H9 (cell line): ENCODE measurements around the gene LZTFL1. TPM values are rescaled to one million over a fixed set of nuclear protein-coding genes. Genes with fewer than 3 reads are reported as not detected.

Experiments
- DNase-seq: peaks from one replicate; pipeline ENCODE4 v3.0.0-alpha.2; 2017
- H2AFZ ChIP-seq: one replicate; pipeline ENCODE4 v1.6.1; 2013; ENCODE audit warnings: mild to moderate bottlenecking, low read length, control low read depth, moderate library complexity
- H2AK5ac ChIP-seq: 2 replicates; pipeline ENCODE4 v1.6.1; 2013; ENCODE audit warnings: low read length, control low read depth, mixed read lengths; ENCODE audit not compliant: insufficient read length
- H2BK120ac ChIP-seq: one replicate; pipeline ENCODE4 v1.6.1; 2013; ENCODE audit warnings: low read depth, mild to moderate bottlenecking, low read length, control low read depth, inconsistent platforms; ENCODE audit not compliant: poor library complexity, severe bottlenecking
- H2BK12ac ChIP-seq: 2 replicates; pipeline ENCODE4 v1.6.1; 2013; ENCODE audit warnings: low read length, control low read depth, mixed read lengths, low read depth; ENCODE audit not compliant: insufficient read length
- H2BK15ac ChIP-seq: 2 replicates; pipeline ENCODE4 v1.6.1; 2013; ENCODE audit warnings: low read depth, low read length, control low read depth
- H2BK20ac ChIP-seq: one replicate; pipeline ENCODE4 v1.6.1; 2013; ENCODE audit warnings: low read depth, mild to moderate bottlenecking, low read length, control low read depth, inconsistent platforms; ENCODE audit not compliant: poor library complexity, severe bottlenecking
- H2BK5ac ChIP-seq: 2 replicates; pipeline ENCODE4 v1.6.1; 2013; ENCODE audit warnings: low read length, control low read depth, mixed read lengths; ENCODE audit not compliant: insufficient read length
- H3K14ac ChIP-seq: 2 replicates; pipeline ENCODE4 v1.6.1; 2013; ENCODE audit warnings: low read length, control low read depth; ENCODE audit not compliant: insufficient read depth
- H3K18ac ChIP-seq: 2 replicates; pipeline ENCODE4 v1.6.1; 2013; ENCODE audit warnings: low read depth, mild to moderate bottlenecking, mixed read lengths, low read length, control low read depth; ENCODE audit not compliant: insufficient read length
- H3K23ac ChIP-seq: 2 replicates; pipeline ENCODE4 v1.6.1; 2013; ENCODE audit warnings: low read length, control low read depth, mixed read lengths, low read depth; ENCODE audit not compliant: insufficient read length
- H3K23me2 ChIP-seq: 2 replicates; pipeline ENCODE4 v1.6.1; 2013; ENCODE audit warnings: low read depth, mild to moderate bottlenecking, mixed read lengths, low read length, control low read depth; ENCODE audit not compliant: insufficient read length, poor library complexity, severe bottlenecking
- H3K27ac ChIP-seq: 2 replicates; pipeline ENCODE4 v1.5.1; 2013; ENCODE audit warnings: low read length, control low read depth, mixed read lengths, low read depth; ENCODE audit not compliant: insufficient read length
- H3K27me3 ChIP-seq: 2 replicates; pipeline ENCODE4 v1.6.1; 2013; ENCODE audit warnings: low read length, control low read depth, inconsistent platforms; ENCODE audit not compliant: insufficient read depth
- H3K4ac ChIP-seq: 2 replicates; pipeline ENCODE4 v1.6.1; 2013; ENCODE audit warnings: low read depth, mild to moderate bottlenecking, control low read depth, inconsistent platforms, low read length, moderate library complexity
- H3K4me1 ChIP-seq: 2 replicates; pipeline ENCODE4 v1.6.1; 2013; ENCODE audit warnings: low read length, control low read depth, inconsistent platforms; ENCODE audit not compliant: insufficient read depth
- H3K4me2 ChIP-seq: 2 replicates; pipeline ENCODE4 v1.6.1; 2013; ENCODE audit warnings: low read length, control low read depth, mixed read lengths; ENCODE audit not compliant: insufficient read length, insufficient read depth
- H3K56ac ChIP-seq: 2 replicates; pipeline ENCODE4 v1.6.1; 2013; ENCODE audit warnings: low read depth, mild to moderate bottlenecking, mixed read lengths, low read length, control low read depth; ENCODE audit not compliant: insufficient read length
- H3K79me1 ChIP-seq: 2 replicates; pipeline ENCODE4 v1.6.1; 2013; ENCODE audit warnings: low read depth, mild to moderate bottlenecking, moderate library complexity, low read length, control low read depth, inconsistent platforms; ENCODE audit not compliant: insufficient read depth, poor library complexity, severe bottlenecking
- H3K79me2 ChIP-seq: 2 replicates; pipeline ENCODE4 v1.6.1; 2013; ENCODE audit warnings: low read length, control low read depth, inconsistent platforms; ENCODE audit not compliant: insufficient read depth
- H3K9ac ChIP-seq: 2 replicates; pipeline ENCODE4 v1.6.1; 2013; ENCODE audit warnings: low read length, control low read depth, mixed read lengths; ENCODE audit not compliant: insufficient read length; ENCODE audit errors: extremely low read depth
- H3K9me3 ChIP-seq: one replicate; pipeline ENCODE4 v1.6.1; 2013; ENCODE audit warnings: low read depth, low read length, inconsistent platforms; ENCODE audit not compliant: control insufficient read depth
- H3T11ph ChIP-seq: one replicate; pipeline ENCODE4 v1.6.1; 2013; ENCODE audit warnings: mild to moderate bottlenecking, low read length, control low read depth, inconsistent platforms
- H4K20me1 ChIP-seq: one replicate; pipeline ENCODE4 v1.6.1; 2013; ENCODE audit not compliant: control insufficient read depth, insufficient read length, insufficient read depth
- H4K5ac ChIP-seq: 2 replicates; pipeline ENCODE4 v1.6.1; 2013; ENCODE audit warnings: low read depth, mild to moderate bottlenecking, mixed read lengths, low read length, control low read depth; ENCODE audit not compliant: insufficient read length
- H4K8ac ChIP-seq: replicated peaks from 2 replicates; pipeline ENCODE4 v1.6.1; 2013; ENCODE audit warnings: low read length, control low read depth, mixed read lengths, low read depth; ENCODE audit not compliant: insufficient read length
- H4K91ac ChIP-seq: 2 replicates; pipeline ENCODE4 v1.6.1; 2013; ENCODE audit warnings: low read depth, mild to moderate bottlenecking, moderate library complexity, mixed read lengths, low read length, control low read depth; ENCODE audit not compliant: insufficient read length
- H3K27ac Mint-ChIP-seq, 3 experiments: 2 replicates in 2 of 3; 3 replicates in 1 of 3; pipeline ENCODE4 v1.8.0; 2020 to 2021; ENCODE audit warnings: mixed read lengths in 3 of 3, mild to moderate bottlenecking in 1 of 3, moderate library complexity in 1 of 3
- H3K27me3 Mint-ChIP-seq: 2 replicates; pipeline ENCODE4 v1.8.0; 2021; ENCODE audit warnings: low read depth, mild to moderate bottlenecking, moderate library complexity, mixed read lengths
- H3K36me3 Mint-ChIP-seq, 3 experiments: 2 replicates in 2 of 3; 3 replicates in 1 of 3; pipeline ENCODE4 v1.8.0; 2020 to 2021; ENCODE audit warnings: low read depth in 3 of 3, mixed read lengths in 3 of 3; ENCODE audit not compliant: insufficient read depth in 1 of 3
- H3K4me1 Mint-ChIP-seq, 2 experiments: 2 replicates each; pipeline ENCODE4 v1.8.0; 2020; ENCODE audit warnings: mixed read lengths in 2 of 2
- H3K4me3 Mint-ChIP-seq, 2 experiments: 2 replicates in 1 of 2; 3 replicates in 1 of 2; pipeline ENCODE4 v1.8.0; 2020 to 2021; ENCODE audit warnings: mild to moderate bottlenecking in 2 of 2, mixed read lengths in 2 of 2, moderate library complexity in 1 of 2
- H3K9me3 Mint-ChIP-seq, 2 experiments: 2 replicates in 1 of 2; 3 replicates in 1 of 2; pipeline ENCODE4 v1.8.0; 2020; ENCODE audit warnings: mild to moderate bottlenecking in 2 of 2, mixed read lengths in 2 of 2, moderate library complexity in 1 of 2
- WGBS: extraction: QIAGEN DNeasy Blood & Tissue Kit; methylation state at CpG from one replicate; pipeline ENCODE4 v1.1.7; 2013; ENCODE audit warnings: missing lambda C conversion rate, low lambda C conversion rate, mixed read lengths; ENCODE audit not compliant: insufficient read length; ENCODE audit errors: extremely low coverage; 5-methylcytosine and 5-hydroxymethylcytosine counted together
- total RNA-seq: library from RNA; stranded (reverse); gene quantifications from 2 replicates; pipeline ENCODE4 v1.2.1, GENCODE V29; 2021
- TF ChIP-seq, protein P1 (sequence below): fragments of 200-600 bp; sonication (generic); conservative IDR thresholded peaks from 3 replicates; pipeline ENCODE4 v1.8.0; 2021; ENCODE audit warnings: antibody characterized with exemption, mild to moderate bottlenecking

Gene LZTFL1
- total RNA-seq, 1 experiment from 2014 or later: 12.2 TPM

DNA sequence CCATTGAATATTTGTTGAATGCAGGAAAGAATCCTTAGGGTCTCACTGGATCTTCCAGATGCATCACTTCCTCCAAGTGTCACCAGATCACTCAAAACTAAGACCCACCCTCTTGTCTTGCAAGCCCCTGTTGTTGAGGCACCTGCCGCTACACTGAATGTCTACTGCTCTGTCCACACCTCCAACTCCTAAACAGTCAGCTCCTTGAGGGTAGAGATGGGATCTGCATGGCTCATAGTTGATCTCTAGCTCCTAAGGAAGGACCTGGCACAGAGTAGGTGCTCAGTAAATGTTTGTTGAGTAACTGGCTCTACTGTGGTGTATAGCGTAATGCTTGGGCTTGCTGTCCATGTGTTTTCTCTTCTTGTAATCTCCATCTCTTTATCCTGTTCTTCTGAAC lies 54.4 kb downstream of the LZTFL1 start:
- Histone ChIP-seq H2AK5ac (no peak overlapping the region), H4K20me1 (no peaks in the 10 kb centered on the region), H3K18ac (no peak overlapping the region), H3K79me2 (no peaks in the 10 kb centered on the region), H2AFZ (no peak overlapping the region), H4K91ac (no peak overlapping the region), H2BK12ac (no peak overlapping the region), H4K8ac (no peak overlapping the region), H3K4me1 (no peaks in the 10 kb centered on the region), H3K23ac (no peak overlapping the region), H2BK20ac (no peak overlapping the region), H3K9ac (no peak overlapping the region), H3K4me2 (no peak overlapping the region), H3K27ac (no peak overlapping the region), H3T11ph (no peak overlapping the region), H3K4ac (no peak overlapping the region), H2BK15ac (no peak overlapping the region), H3K56ac (no peak overlapping the region), H2BK120ac (no peak overlapping the region), H3K27me3 (no peaks in the 10 kb centered on the region), H3K14ac (no peak overlapping the region), H3K79me1 (no peaks in the 10 kb centered on the region), H2BK5ac (no peak overlapping the region), H3K23me2 (no peaks in the 10 kb centered on the region), H3K9me3 (no peaks in the 10 kb centered on the region), H4K5ac (no peak overlapping the region)
- H3K36me3 Mint-ChIP-seq: peaks cover 0 to 17% (median 2%) of the 10 kb centered on the region in 3 experiments; a peak in 4 of 7 replicates
- H3K4me3 Mint-ChIP-seq: no peak overlapping the region
- H3K4me1 Mint-ChIP-seq: peaks cover 6% of the 10 kb centered on the region in 2 experiments
- TF ChIP-seq, protein P1, sequence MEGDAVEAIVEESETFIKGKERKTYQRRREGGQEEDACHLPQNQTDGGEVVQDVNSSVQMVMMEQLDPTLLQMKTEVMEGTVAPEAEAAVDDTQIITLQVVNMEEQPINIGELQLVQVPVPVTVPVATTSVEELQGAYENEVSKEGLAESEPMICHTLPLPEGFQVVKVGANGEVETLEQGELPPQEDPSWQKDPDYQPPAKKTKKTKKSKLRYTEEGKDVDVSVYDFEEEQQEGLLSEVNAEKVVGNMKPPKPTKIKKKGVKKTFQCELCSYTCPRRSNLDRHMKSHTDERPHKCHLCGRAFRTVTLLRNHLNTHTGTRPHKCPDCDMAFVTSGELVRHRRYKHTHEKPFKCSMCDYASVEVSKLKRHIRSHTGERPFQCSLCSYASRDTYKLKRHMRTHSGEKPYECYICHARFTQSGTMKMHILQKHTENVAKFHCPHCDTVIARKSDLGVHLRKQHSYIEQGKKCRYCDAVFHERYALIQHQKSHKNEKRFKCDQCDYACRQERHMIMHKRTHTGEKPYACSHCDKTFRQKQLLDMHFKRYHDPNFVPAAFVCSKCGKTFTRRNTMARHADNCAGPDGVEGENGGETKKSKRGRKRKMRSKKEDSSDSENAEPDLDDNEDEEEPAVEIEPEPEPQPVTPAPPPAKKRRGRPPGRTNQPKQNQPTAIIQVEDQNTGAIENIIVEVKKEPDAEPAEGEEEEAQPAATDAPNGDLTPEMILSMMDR: no peak
- no CpG with 5 or more reads among the region's 2 CpGs for WGBS
- H3K27ac Mint-ChIP-seq: no peak overlapping the region
- peaks cover 38% of the 10 kb centered on the region for H3K27me3 Mint-ChIP-seq
- peaks cover 13 to 27% of the 10 kb centered on the region in 2 experiments for H3K9me3 Mint-ChIP-seq
- DNase-seq: no peak
